Ecto neural progenitor cell (in vitro differentiated cells): ENCODE data around the gene FZR1.
"Not testable (repeated sequence)": the region's sequence is repeated elsewhere in the genome, so short reads cannot be mapped to it uniquely, and the experiment has no call there.

Source experiments
- DNase-seq: peaks from one replicate; pipeline ENCODE4 v3.0.0-alpha.2; 2018; ENCODE audit warnings: low spot score

FZR1 gene

GRCh38 chr19:3514930-3515329, 8.8 kb downstream of the FZR1 start:
- no peak for DNase-seq

GRCh38 chr19:3515891-3516422, 9.8 kb downstream of the FZR1 start:
- DNase-seq: no peak

GRCh38 chr19:3516675-3517207, 10.6 kb downstream of the FZR1 start:
- DNase-seq: no peak

GRCh38 chr19:3517638-3518037, 11.5 kb downstream of the FZR1 start:
- DNase-seq: no peak

GRCh38 chr19:3518255-3518654, 12.1 kb downstream of the FZR1 start:
- DNase-seq: no peak

GRCh38 chr19:3518659-3519058, 12.5 kb downstream of the FZR1 start:
- no peak for DNase-seq

- no peak for DNase-seq
Measured at GRCh38 chr19:3519126-3519525, 13.0 kb downstream of the FZR1 start.

- DNase-seq: no peak
Measured at GRCh38 chr19:3520166-3521103, 14.3 kb downstream of the FZR1 start.

GRCh38 chr19:3521104-3521445, 15.0 kb downstream of the FZR1 start:
- DNase-seq: no peak

GRCh38 chr19:3522421-3523360, 16.6 kb downstream of the FZR1 start:
- DNase-seq: no peak

GRCh38 chr19:3523361-3524077, 17.4 kb downstream of the FZR1 start:
- no peak for DNase-seq

GRCh38 chr19:3524078-3524842, 18.1 kb downstream of the FZR1 start:
- DNase-seq: no peak

- no peak for DNase-seq
Measured at GRCh38 chr19:3524904-3525451, 18.9 kb downstream of the FZR1 start.

GRCh38 chr19:3526507-3527237, 20.6 kb downstream of the FZR1 start:
- DNase-seq: no peak

- no peak for DNase-seq
Measured at GRCh38 chr19:3527238-3527910, 21.3 kb downstream of the FZR1 start.

GRCh38 chr19:3528080-3528479, 22.0 kb downstream of the FZR1 start:
- DNase-seq: no peak

- DNase-seq: no peak
Measured at GRCh38 chr19:3528539-3529211, 22.6 kb downstream of the FZR1 start.

- not testable (repeated sequence) for DNase-seq
Measured at GRCh38 chr19:3529299-3529698, 23.2 kb downstream of the FZR1 start.

- no peak for DNase-seq
Measured at GRCh38 chr19:3530389-3530788, 24.3 kb downstream of the FZR1 start.
